CD4-positive, alpha-beta T cell treated with Interferon alpha-2 for 1 hour (primary cell): ENCODE measurements around the gene PDK2.

Experiments used
- DNase-seq, 2 donors: peaks; one replicate each; pipeline ENCODE4 v3.0.0-alpha.2; 2020 to 2022

Gene PDK2

DNA sequence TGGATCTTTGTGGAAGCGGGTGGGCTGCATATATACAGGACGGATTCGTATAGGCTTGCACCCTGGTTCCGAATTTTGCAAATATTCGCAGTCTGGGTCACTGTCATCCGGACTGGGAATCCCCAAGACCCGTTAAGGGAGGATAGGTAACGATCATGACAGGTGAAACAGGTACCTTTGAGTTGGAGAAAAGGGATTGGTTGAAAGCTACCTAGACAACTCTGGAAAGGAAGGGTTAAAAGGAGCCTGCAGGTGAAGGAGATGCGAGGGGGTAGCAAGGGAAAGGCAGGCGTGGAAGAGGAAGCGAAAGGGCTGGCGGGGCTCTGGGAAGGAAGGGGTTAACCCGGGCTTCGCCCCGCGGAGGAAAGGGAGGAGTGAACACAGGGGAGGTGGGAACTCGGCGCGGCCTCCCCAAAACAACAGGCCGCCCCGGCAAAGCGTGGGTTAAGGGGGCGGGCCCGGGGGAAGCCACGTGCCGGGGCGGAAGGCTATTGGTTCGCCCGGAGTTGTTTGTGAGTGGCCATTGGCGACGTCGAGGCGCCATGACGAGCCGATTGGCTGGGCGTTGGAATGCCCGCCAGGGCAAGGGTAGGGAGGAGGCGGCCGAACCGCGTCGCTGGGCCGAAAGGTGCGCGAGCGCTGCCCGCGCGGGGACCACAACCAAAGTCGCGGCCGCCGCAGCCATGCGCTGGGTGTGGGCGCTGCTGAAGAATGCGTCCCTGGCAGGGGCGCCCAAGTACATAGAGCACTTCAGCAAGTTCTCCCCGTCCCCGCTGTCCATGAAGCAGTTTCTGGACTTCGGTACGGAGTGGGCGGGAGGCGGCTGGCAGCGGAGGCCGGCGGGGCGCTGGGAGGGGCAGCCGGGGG lies at the start of gene PDK2:
Gene PDK2, plus strand, starts transcription at position 599 of the 867 bp plus-strand sequence. Its CDS starts 85 bp downstream, at position 684.
- DNase-seq: peak; percentile 96 to 97

DNA sequence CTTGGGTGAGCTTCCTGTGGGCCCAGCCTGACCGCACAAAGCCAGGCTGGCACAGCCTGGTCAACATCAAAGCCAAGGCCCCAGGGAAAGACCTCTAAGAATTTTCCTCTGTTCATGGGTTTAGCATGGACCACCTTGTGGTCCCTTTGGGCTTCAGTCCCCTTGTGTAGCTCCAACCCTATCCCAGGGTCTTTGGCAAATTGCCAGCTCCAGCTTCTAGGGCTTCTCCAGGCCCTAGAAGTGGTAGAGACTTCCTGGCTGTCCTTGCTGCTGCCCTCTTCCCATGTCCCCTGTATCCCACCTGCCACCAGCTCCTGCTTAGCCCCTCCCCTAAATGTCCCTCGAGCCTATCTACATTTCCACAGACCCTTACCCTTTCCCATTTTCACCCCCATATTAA lies 49.0 kb upstream of the PDK2 start:
- DNase-seq: no peak

DNA sequence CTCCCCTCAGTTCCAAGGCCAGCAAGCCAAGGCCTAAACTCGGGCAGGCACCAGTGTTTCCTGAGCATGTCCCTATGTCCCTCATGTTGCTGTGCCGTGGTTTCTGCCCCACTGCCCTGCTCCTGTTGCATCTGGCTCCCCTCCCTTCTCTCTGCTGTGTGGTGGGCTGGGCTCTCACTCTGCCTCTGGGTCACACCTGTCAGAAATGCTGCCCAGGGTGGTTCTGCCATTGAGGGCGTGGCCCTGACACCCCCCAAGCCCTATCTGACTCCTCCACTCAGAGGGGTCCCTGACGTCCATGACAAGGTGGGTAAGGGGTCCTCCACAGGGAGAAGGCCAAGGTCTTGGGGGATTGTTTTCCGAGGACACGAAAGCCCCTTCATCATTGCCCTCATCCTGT lies 48.5 kb upstream of the PDK2 start:
- DNase-seq: no peak

DNA sequence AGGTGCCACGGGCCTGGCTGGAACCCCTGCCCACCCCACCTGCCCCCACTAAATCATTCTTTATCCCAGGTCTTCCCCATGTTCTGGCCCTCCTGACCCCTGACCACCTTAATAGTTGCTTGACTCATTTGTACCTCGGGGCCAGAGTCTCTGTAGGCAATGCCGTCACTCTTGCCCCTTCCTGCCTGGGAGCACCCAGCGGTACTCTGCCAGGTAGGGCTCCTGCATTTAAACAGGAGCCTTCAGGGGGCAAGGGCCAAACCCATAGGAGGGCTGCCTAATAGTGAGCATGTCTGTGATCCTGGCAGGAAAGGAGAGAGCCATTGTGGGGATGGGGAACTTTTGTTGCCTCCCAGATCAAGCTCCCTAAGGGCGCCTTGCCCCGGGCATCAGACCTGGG lies 48.1 kb upstream of the PDK2 start:
- no peak for DNase-seq

DNA sequence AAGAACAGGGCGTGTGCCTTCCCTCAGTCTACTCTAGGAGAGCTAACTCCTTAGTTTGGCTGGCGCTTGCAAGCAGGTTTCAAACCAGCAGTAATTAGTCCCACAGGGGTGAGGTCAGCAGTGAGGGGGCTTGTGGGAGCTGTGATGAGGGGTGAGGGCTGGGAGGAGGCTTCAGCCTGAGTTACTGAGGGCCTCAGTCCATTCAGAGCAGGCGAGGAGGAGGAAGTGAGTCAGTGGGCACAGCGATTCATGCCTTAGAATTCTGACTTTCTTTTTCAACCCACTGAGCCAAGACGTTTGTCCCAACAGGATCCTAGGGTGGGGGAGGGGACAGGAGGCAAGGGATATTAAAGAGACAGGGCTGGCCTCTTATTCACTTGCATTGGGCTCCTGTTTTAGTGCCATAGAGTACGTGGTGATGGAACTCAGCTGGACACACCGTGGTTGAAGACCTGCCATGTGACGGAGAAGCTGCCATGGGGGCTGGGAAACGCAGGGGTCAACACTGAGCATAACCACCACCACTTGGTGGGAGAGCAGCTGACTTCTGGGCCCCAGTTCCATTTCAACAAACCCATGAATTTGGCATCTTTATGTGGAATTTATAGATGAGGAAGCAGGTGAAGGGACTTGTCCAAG lies 47.5 kb upstream of the PDK2 start:
- no peak for DNase-seq

DNA sequence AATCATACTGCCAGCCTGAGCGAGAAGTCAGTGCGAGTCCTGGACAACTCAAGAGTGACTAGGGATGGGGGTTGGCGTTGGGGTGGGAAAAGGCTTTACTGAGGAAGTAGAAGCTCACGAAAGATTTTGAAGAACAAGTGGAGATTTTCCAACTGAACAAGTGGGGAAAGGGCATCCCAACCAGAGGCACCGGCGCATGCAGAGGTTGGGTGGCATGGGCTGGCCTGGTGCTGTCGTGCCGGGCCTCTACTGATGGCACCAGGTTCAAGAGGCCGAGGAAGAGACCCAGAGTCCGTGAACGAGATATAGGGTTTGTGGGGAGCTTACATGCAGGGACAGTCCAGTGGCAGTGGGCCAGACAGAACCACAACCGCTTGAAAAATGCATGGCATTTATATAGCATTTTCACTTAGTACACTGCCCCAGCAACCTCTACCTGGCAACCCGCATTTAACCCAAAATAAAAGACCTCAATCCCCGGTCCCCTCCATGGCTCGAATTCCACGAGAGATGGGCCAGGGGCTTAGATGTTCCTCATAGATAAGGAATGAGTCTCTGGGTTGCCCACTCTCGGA lies 46.9 kb upstream of the PDK2 start:
- no peak for DNase-seq

DNA sequence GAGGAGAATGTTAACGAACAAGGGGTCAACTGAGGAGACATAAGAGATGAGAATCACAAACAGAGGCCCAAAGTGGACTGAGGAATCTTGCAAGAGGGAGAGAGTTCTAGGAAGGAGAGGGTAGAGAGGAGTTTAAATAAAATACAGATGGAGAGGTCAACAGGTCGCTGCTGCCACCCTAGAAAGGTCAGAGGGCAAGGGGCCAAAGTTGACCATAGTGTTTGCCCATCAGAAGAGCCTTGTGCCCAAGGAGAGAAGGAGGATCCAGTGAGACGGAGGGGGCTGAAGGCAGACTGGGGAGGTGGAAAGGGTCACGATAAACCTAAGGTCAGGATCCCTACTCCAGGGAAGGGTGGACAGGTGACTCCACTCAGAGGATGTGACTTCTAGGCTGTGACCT lies 46.2 kb upstream of the PDK2 start:
- no peak for DNase-seq

DNA sequence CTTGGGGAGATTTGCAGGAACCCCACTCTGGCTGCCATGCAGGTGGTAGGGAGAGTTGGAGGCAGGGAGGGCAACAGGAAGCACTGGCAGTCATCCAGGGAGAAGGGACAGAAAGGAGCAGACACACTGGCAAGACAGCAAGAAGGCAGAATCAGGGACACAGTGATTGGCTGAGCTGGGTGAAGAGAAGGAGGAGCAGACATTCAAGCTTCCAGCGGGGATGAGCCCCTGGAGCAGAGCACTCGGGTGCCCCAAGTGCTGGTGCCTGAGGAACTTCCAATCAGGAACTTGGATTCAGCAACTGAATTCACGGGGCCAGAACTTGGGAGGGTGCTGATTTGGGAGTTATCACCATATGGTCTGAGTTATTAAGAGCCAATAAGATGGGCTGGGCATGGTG lies 45.5 kb upstream of the PDK2 start:
- DNase-seq: no peak

DNA sequence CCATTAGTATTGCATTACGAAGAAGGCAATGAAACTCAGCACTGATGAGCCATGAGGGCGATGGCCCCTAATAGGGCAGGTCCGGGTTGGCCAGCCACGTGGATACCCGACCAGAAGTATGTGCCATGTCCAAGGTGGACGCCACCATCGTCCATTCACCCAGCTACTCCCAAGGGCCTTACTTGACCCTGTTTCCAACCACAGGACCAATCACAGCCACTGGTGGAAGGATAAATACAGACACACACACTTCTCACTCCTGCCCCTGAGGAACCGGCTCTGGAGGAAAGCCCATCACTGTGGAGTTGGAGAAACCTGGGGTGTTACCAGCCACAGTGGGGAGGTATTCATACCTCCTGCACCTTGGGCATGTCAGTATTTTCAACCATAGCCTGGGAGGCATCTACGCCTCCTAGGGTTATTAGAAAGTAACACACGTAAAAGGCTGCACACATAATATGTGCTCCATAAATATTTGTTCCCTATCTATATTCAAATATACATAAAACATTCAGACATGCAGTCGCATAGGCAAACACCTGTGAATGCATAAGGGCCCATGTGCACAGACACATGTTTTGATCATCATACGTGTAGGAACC lies 44.6 kb upstream of the PDK2 start:
- DNase-seq: no peak

DNA sequence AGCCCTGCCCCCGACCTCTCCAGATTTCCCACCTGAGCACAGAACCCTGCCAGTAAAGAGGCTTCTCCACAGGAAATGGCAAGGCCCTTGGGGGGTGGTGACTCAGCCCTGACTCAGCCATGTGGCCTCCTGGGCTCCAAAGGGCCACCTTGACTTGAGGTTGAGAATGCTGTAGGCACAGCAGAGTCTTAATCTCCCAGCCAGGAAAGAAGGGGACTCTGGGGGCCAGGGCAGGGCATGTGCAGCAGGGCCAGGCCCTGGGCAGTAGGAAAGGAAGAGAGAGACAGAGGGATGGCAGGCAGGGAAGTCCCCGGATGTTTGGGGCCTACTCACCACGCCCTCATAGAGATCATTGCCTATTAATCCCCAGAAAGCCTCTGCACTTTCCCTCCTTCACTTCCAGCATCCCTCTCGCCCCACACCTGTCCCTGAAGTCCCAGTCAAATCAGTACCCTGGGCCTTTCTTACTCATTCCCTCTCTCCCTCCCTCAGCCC lies 44.0 kb upstream of the PDK2 start:
- no peak for DNase-seq

DNA sequence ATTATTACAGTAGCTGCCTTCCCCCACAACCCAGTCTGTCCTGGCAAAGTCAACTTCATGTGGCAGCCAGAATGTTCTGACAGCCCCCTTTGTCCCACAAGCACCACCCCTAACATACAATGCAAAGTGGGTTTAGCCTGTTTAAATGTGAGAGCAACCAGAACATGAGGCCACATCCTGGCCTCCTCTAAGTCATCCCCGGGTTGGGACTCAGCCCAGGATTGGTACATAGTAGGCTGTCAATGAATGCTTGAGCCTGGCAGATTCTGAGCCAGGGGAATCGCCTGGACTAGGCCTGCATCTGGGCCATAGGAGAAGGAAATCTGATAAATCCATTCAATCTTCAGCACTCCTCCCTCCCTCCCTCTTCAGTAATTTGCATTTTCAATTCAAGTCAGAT lies 43.5 kb upstream of the PDK2 start:
- DNase-seq: no peak

DNA sequence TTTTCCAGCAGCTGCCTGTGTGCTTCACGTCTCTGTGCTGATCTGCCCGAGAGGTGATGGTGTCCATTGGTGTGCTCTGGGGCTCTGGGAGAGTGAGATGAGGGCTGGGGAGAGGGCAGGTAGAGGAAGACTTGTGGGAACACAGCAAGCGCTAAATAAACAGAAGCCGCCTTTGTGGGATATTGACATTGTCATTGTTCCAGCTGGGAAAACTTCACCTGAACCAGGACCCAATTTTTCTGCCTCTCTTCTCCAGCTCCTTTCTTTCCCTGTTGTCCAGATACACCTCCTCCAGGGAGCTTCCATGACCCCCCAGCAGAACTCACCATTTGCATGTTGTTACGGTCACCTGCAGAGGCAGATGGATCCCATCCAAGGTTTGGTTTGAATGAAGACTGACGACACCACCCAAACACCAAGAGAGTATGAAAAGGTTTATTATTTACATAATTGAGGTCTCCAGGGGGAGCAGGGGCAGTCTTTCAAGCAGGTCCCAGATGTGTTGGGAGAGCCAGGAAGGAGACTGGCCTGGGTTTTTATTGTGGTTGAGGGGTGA lies 42.8 kb upstream of the PDK2 start:
- no peak for DNase-seq

DNA sequence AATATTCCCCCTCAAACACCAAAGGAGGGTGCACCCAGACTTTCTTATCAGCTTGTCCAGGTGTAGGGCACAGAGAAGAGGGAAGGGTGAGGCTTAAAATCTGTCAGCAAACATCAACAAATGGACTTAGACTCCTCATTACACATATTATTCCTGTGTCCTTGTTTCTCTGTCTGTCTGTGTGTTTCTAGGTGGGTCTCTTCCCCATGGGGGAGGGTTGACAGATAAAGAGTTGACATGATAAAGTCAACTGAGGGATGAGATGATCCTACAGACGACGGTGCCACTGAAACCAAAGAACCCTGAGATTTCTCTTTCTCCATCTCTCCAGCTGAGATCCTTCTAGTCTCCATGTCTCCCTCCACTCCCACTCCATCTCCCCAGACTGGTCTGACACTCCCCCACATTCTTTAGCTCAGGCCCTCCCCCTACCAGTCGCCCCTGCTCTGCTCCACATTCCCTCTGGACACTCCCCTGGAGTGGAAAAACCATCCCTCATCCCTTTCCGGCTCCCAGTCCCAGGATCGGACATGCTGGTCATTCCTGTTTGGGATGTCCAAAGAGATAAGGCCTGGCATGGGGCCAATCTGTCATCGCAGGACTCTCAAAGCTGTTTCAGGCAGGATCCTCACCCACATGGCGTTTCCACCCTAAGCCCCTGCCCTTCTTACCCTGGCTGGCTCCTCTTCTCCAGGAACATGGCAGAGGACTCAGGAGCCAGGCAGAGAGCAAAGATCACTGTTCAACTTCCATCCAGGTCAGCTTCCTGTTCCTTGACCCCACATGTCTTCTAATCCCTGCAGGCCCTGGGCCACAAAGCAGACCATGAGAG lies 42.1 kb upstream of the PDK2 start:
- no peak for DNase-seq

DNA sequence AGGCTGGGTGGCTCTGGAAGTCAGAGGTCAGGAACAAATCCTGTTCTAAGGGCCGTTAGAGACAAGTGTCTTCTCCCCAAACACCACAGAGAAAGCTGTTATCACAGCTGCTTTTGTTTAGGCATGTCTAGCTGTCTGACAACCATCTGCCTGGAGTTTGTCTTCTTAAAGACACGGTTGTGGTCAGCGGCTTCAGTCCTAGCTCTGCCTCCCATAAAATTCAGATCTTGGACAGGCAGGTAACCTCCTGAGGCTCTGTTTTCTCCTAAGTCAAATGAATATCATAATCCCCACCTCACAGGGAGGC lies 41.5 kb upstream of the PDK2 start:
- DNase-seq: no peak

DNA sequence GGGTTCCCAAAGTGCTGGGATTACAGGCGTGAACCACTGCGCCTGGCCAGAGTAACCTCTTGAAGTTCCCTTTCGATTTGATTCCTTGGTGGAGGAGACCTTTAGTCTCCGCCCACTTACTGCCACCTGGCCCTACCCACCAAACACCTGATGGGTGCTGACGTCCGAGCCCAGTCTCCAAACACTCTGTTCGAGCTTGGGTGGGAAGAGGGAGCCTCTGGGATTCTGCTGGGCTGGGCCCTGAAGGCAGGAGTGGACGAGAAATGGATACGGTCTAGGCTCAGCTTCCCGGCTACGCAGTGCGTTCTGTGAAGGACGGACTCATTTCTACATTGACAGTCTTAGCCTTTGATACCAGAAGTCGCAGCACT lies 40.1 kb upstream of the PDK2 start:
- DNase-seq: peak in 1 of 2 donors; percentile 50

DNA sequence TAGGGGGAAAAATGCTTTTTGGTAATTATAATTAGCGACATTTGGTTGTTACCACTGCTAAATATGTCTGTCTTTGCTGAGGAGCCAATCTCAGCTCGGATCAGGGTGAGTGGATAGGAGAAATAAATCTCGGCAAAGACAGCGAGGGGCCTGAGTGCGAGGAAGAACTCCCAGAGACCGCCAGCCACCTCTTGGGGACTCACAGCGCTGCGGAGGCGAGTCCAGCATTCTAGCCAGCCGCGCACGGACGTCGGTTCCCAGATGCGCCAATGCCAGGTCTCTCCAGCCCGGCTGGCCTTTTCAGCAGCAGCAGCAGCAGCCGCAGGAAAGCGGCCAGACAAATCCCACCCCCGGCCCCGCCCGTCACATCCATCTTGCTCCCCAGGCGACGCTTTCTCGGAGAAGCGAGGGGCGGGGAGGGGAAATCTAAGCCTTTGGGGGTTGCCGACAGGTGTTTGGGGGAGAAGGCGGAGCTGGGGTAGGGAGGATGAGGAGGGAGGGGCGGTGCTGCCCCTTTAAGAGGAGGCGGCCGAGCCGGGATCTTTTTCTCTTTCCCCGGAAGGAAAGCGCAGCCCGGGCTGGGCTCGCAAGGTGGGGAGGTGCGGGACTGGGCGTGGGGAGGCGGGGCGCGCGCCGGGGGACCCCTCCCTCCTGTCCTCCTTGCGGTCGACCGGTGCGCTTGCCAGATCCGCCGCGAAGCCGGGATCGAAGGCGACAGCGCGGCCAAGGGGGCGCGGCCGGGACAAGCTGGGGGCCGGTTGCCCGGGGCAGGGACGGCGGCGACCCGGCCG lies 39.5 kb upstream of the PDK2 start, which contains the start of gene ITGA3:
Gene ITGA3, plus strand, starts transcription at position 685 of the 791 bp plus-strand sequence. CDS start 330 bp downstream, outside the sequence.
- peak; percentile 29 to 75 for DNase-seq

DNA sequence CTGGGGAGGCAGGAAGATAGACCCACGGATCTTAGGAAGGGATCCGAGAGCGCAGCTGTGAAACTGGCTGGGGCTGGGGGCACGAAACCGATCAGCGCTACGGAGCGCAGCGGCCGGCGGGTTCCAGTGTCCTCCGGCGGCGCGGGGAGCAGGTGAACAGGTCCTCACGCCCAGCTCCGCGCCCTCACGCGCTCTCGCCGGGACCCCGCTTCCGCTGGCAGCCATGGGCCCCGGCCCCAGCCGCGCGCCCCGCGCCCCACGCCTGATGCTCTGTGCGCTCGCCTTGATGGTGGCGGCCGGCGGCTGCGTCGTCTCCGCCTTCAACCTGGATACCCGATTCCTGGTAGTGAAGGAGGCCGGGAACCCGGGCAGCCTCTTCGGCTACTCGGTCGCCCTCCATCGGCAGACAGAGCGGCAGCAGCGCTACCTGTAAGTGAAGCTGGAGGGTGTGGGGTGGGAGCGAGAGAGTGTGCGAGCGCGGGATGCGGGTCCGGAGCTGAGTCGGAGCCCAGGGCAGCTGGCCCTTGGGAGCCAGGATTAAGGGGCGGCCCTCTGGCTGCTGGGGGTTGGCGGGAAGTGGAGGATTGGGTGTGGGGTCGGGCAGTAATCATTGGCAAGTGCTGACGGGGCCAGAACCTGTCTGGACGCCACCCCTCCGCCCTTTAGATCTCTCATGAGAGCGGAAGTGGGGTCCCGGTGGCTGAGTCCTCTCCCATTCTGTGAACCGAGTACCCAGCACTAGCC lies 38.8 kb upstream of the PDK2 start:
- peak; percentile 37 to 65 for DNase-seq

DNA sequence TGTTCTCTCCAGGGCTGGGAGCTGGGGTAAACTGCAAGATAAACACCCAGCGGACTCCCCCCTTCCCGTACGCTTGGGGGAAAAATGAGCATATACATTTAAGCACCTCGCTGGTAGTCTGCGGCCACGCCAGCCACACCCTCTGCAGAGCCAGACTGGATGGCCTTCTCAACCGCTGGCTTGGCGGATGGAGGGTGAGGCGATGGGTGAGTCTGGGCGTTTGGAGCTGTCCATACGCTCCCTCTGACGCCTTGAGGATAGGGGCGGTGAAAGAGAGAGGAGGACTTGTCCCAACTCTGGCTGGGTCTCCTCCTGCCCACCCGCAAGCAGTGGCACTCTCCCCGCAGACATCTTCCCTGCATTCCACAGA lies 38.2 kb upstream of the PDK2 start:
- peak in 1 of 2 donors; percentile 3 for DNase-seq

DNA sequence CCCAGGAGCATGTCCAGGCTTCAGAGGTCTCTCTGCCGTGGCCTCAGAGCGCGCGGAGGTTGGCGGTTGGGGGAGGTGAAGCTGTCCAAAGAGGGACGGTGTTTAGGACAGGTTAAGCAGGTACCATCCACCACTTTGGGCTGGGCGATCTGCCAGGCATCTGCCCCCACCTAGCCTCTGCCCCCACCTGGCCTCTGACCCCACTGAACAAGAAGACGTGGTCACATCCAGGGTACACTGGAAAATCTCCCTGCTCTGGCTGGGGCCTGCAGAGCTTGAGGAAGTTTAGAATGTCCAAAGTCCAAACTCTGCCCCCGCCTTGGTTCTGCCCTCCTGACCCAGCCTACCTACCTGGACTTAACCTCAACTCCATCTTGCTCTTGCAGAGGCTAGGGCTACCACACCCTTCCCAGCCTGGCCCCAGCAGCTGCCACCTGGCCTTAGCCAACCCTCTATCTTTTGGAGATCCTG lies 37.6 kb upstream of the PDK2 start:
- DNase-seq: no peak

DNA sequence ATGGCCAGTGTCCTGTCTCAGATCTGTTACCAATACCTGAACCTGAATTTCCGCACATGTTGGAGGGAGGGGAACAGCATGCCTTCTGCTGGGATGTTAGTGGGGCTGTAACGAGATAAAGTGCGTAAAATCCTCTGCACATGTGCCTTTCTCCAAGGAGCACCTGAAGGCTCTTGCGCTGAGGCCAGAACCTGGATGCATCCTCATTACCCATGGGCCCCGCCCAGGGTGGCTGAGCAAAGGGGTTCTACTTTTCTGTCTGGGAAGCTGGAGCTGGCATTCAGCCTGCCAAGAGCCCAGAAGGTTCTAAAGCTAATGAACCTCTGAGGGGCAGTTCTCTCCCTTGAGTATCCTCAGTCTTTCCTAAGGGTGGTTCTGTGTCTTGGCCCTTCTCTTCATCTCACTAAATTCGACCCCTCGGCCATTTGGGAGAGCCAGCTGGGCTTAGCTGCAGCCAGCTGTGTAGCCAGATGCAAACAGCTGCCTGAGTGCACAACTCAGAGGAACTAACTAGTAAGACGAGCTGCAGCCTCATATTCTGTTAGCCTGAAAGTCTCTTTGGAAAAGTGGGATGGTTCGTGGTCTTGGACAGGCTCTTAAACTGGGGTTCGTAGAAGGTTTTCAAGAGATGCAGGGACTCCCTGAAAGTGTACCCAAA lies 36.7 kb upstream of the PDK2 start:
- no peak for DNase-seq
